LoVo (cell line): ENCODE data around the gene CCDC69.
A peak's percentile ranks its signal among the peaks of the same experiment; 100 is the strongest.
"Not testable (repeated sequence)": the region's sequence is repeated elsewhere in the genome, so short reads cannot be mapped to it uniquely, and the experiment has no call there.

Source experiments
- DNase-seq: peaks from one replicate; pipeline ENCODE4 v3.0.0-alpha.2; 2016; ENCODE audit warnings: low spot score

Gene CCDC69

DNA sequence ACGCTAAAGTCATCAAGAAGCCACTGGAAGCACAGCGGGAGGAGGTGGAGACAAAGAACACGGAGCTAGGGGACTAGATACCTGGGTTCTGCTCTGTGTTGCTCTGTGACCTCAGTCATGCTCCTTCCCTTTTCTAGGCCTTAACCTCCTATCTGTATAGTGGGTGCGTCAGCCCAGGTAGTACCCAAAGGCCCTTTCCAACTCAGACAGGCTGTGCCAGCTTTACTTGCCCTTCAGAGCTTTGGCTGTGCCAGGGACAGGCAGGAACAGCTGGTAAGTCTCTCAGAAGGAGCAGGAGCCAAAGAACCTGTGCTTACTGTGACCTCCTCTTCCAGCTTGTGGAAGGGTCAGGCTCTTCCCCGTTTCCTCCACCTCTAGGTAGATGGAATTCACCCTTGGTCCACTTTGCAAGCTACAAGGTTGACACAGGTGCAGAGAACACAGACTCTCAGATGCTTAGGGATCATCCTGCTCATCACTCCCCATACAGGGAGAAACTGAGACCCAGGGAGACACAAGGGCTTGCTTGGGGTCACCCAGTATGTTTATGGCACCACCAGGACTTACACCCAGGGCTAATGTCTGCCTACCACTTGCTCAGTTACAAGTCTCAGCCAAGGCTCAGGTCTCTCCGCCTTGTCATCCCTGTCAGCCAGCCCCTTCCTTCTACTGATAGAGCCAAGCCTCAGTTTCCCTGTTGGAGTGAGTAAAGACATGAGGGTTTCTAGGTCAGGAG, 1.7 kb downstream of the CCDC69 start:
- no peak for DNase-seq

DNA sequence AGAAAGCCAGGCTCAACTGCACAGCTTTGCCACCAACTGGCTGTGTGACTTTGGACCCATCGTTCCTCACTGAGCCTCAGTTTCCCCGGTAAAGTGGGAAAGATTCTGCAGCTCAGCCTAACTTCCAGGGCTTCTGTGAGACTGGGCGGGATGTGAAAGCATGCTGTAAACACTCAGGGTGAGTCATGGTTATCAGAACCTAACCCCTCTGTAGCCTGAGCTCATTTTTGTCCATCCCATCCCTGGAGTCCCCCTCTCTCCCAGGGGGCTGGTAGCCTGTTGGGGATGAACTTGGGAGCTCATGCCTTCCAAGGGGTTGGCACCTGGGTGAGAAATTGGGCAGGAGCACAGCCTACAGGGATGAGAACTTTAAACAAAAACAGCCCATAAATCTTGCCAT, 2.3 kb downstream of the CCDC69 start:
- DNase-seq = no peak

DNA sequence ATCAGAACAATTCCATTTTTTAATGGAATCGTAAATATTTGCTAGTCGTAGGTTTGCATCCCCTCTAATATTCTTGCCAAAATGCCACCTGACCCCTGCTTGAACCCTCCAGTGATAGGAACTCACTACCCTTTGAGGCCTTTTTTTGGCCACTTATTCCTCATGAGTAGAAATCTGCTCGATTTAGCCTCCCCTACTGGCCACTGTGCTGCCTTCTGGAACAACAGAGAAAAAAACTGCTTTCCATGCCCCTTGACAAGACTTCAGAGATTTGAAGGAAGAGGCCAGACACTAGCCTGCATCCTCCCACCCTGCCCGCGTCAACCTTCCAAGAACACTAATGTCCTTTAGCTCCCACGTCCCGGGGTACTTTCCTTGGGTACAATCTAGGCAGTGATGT, 4.1 kb downstream of the CCDC69 start:
- DNase-seq = no peak

DNA sequence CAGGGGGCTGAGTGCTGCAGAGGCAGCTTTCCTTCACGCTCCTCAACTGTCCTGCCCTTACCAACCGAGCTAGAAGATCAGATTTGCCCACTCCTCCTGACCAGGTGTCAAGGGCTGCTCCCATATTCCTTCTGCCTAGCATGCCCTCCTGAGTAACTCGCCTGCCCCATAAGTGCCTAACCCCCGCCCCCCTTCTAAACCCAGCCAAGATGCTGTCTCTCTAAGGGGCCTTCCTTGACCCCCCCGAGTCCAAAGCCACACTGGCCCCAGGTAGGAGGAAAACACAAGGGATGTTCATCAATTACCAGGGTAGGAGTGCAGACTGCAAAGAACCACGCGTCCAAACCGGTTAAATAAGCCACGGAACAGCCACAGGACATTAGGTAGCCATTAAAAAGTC, 4.8 kb downstream of the CCDC69 start:
- no peak for DNase-seq

DNA sequence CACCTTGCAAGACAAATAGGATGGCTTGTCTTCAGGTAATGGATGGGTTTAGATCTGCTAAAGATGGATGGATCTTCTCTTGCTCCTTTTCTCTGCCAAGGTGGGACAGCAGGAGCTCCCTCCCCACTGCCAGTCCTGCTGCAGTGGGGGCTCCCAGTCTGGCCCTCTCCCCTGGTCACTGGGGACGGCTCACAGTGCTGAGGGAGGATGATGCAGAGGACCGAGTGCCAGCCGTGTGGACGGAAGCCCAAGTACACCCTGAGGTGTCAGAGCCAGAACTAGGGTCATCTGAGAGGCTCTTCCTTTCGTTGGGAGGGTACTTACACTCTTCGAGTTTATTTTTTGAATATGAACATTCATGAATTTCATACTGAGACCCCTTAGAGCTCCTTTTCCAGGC, 5.7 kb downstream of the CCDC69 start:
- DNase-seq = no peak

DNA sequence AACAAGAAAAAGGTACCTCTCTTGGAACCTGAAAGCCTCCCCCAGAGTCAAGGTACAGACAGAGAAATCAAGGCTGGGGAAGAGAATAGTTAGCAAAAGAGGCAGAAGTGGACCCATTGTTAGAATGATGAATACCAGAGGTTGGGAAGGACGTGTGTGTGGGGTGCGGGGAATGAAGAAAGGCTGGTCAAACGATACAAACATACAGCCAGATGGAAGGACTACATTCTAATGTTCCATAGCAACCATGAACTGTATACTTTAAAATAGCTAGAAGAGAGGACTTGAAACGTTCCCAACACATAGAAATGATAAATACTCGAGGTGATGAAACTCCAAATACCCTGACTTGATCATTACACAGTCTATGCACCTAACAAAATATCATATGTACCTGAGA, 7.1 kb downstream of the CCDC69 start:
- DNase-seq = no peak

DNA sequence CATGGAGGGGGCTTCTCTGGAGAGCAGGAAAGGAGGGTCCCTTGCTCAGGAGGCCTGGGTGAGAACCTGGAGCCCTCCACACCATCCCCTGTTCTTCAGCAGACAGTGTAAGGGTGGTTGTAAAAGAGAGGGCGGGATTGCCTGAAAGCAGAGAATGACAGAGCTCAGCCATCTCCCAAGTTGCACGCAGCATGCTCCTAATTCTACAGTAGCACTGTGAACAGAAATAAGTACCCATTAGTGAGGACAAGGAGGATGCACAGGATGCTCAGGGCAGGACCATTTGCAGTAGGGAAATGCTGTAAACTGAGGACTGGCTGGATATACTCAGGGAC, 8.4 kb downstream of the CCDC69 start:
- no peak for DNase-seq

DNA sequence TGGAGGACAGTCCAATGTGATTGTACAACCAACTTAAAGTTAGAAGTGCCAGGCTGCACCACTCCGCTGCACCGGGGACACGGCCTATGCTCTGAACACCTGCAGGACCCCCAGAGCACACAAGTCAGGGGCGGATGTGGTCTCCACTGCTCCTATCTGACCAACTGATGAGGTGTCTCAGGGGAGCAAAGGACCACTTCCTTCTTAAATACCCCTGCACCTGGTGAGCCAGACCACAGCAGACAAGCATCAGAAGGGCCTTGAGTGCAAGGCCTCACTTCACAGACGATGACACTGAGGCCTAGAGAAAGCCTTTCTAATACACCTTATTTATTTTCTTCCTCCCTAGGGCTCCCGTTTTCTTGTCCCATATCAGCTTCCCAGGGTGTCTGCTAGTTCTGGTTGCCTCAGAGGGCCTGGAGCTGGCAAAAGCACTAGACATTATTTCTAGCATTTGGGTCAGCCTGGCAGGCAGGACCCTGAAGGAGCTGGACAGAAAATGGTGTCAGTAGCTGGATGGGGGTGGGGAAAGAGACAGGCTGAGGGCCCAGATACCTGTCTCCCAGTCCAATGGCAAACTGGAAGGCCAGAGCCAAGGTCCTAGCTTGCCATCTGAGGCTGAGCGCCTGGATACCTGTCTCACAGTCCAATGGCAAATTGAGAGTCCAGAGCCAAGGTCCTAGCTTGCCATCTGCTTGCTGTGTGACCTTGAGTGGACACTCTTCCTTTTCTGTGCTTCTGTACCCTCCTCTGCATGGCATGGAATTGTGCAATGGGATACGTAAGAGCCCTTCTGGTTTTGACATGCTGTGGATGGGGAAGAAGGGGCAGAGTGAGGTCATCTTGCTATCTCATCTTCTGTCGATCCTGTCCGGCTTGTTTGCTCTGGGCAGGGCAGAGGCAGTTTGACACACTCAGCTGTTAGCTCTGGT, 9.0 kb downstream of the CCDC69 start:
- no peak for DNase-seq

DNA sequence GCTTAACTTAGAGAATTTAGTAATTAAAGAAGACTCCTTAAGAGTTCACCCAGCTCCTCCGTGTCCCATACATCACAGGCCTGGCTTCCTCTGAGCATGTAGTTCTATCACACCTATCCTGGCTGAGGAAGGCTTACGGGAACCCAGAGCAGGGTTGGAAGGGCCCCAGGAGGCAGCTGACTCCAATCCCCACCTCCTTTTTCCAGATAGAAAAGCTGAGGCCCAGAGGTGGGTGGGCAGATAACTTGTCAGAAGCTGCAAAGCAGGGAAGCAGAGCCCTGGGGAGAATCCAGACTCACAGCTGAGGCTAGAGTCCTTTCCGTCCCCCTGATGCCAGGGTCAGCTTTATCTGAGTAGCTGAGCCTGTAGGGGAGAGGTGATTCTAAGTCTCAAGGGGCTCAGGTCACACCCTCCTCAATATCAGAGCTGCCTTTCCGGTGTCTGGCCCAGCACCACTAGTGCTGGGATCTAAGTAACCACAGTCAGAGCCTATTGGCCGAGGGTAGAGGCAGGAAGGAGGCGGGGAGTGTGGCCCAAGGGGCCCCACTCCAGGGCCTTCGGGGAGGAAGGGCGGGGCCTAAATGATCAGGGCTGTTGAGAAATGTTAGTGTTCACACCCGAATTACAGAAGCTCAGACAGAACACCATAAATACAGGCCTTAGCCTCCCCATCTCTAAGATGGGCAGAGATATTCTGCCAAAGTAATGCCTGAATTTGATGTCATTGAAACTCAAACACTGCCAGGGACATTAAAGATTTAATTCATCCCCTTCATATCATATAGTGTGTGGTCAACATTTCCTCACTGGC, 9.9 kb downstream of the CCDC69 start:
- no peak for DNase-seq

DNA sequence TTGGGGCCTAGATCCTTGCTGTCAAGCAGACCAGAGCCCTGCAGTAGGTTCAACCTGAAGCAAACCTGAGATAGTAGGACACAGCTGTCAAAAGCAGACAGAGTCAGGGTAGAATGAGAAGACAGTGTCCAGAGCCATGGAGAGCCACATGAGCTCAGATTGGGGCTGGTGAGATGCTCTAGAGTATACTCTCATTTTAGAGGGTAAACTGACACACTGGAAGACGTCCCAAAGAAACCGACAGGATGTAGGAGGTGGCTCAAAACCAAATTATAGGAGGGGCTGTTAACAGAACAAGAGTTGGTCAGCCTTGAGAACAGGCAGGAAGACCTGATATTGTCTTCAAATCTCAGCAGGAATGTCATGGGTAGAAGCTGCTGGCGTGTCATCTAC, 11.5 kb downstream of the CCDC69 start:
- DNase-seq = no peak

DNA sequence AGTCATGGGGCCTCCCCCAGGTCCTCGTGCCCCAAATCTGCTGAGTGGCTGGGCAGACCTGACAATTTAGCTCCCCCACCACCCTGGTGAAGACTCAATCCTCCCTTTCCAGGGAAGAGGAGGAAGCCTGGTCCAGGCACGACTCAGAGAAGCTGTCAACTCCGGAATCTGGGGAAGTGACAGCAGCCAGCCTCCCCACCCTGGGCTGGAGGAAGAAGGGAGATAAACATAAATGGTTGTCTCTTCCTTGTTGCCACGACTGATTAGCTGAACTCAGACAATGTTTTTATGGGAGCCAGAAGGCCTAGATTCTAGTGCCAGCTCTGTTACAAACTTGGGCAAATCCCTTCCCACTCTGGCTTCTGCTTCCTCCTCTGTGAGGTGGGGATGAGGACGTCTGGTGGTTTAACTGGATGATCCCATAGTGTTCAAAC, 15.4 kb downstream of the CCDC69 start:
- no peak for DNase-seq

DNA sequence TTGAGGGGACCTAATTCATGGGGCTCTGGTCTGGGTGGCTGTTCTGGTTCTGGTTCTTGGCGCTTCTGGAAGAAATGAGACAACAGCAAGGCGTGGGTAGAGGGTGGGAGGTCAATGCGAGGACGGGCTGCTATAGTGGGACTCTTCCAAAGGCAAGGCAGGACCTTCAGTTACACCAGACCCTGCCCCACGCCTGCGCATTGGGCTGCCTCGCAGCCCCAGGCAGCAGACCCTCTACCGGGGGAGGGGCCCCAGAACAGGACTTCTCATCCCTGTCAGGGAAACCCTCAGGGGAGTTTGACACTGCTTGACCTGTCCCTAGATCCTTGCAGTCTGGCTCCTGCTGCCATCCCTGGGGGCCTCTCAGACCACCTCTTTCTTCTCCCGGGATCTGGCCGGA, 18.5 kb downstream of the CCDC69 start:
- DNase-seq = no peak

DNA sequence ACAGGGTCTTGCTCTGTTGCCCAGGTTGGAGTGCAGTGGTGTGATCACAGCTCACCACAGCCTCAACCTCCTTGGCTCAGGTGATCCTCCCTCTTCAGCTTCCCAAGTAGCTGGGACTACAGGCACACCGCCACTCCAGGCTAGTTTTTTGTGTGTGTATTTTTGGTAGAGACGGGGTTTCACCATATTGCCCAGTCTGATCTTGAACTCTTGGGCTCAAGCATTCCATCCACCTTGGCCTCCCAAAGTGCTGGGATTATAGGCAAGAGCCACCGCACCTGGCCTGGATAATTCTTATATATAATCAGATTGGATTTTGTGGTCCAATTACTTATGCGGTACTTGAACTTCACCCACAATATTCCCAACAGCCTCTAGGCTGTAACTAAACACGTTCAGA, 19.8 kb downstream of the CCDC69 start:
- no peak for DNase-seq

DNA sequence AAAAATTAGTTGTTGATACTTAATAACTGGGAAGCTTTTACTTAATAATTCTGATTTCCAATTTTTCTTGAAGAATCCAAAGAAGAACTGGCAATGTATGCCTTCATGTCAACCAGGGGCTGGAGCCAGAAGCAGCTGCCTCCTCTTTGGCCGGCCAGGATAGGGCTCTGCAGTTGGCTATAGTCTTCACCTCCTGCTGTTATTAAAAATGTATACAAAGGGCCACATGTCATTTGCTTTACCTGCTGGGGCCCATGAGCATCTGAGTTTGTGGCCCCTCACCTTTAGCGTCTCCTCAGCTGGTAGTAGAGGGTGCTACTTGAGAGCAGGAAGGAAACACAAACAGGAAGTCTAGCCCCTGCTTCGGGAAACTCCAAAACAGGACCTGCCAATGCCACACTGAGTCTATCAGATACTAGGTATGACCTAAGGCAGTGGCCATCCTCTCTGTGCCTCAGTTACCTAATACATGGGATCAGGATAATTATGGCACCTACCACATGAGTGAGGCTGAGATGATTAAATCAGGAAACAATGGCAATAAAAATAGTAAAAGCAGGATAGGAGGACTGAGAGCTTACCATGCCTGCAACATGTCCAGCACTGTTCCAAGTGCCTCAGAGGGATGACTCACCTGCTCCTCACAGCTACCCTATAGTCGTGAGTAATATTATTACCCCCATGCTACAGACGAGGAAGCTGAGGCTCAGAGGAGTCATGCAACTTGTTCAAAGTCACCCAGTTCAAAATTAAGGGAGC, 21.3 kb downstream of the CCDC69 start:
- DNase-seq = peak; percentile 85

DNA sequence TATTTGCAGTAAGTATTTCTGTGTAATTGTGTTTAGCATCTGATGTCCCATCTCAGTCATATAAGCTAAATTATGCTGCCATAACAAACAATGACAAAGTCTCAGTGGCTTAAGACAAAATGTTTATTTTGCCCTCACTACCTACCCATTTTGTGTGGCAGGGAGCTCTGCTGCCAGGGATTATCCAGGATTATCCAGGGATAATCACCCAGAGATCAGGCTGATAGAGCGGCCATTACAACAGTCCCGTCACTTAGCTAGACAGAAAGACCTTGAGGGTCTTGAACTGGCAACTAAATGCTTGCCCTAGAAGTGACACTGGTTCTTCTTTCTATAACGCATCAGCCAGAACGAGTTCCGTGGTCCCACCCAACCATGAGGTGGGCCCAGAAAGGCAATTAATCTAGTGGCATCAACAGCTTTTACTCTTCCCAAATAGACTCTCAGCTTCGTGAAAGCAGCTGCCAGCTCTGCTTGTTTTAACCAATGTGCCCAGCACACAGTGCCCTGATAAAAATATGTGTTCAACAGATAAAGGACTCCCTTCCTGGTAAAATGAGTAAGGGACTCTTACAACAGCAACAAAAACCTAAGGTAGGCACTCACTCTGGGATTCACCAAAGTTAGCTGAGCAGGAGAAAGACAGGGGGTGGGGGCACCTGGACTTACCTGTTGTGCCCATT, 22.8 kb downstream of the CCDC69 start:
- no peak for DNase-seq

DNA sequence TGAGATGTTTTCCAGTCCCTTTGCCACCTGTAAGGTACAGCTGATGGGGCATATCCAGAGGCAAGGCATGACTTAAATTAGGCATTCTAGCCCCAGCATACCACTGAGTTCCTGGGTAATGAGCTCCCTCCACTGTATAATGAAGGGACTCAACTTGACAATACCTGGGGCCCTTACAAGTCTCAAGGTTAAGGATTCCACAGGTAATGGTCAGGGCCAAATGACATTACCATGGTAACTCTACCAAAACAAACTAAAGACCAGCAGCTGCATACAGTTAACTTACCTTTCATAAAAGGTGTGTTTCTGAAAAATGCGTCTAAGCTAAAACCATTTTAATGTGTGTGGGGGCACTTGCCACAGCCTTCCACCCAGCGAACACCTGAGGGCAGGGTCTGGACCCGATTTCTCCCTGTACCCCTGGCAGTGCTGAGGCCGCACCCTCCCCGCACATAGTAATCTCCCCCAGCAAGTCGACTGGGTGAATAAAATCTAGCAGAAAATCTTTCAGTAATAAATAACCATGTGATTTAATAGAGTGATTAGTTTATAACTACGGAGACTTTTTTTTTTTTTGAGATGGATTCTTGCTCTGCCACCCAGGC, 24.2 kb downstream of the CCDC69 start:
- DNase-seq = no peak

DNA sequence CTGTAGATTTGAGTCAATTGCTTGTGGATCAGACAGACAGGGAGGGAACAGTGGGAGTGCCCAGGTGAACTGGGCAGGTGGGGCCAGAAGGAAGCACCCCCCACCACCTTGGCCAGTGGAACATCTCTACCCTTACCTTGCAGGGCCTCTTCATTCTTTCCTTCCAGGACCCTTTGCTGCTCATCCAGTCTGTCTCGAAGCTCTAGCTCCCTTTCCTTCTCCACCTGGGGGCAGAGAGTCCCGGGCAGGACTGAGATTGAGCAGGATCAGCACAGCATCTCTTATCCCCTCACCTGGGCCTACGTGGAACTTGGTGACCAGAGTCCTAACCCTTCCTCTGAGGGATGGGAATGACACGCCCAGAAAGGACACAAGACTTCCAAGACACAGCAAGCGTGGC, 25.0 kb downstream of the CCDC69 start:
- no peak for DNase-seq

DNA sequence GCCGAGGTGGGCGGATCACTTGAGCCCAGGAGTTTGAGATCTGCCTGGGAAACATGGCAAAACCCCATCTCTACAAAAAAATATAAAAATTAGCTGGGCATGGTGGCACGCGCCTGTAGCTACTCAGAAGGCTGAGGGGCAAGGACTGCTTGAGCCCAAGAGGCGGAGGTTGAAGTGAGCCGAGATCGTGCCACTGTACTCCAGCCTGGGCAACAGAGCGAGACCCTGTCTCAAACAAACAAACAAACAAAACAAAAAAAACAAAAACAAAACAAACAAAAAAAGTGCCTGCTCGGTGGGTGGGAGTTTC, 26.6 kb downstream of the CCDC69 start:
- DNase-seq = not testable (repeated sequence)

DNA sequence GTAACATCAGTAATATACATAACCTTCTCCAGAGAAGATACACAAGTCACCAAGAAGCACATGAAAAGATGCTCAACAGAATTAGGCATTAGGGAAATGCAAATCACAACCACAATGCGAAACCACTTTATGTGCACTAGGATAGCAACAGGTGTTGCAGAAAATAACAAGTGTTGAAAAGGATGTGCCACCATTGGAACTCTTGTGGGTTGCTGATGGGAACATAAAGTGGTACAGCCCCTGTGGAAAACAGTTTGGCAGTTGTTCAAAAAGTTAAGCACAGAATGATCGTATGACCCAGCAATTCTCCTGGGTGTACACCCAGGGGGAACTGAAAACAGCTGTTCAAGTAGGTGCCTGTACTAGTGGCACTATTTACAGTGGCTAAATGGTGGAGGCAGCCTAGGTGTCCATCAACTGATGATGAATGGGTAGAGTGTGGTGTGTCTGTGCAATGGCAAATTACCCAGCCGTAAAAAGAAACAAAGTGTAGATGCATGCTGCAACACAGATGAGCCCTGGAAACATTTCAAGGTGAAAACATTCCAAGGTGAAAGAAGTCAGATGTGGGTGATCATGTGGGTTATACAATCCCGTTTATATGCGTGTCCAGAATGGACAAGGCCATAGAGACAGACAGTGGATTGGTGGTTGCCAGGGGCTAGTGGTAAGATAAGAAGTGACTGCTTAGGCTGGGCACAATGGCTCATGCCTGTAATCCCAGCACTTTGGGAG, 27.2 kb downstream of the CCDC69 start:
- no peak for DNase-seq

DNA sequence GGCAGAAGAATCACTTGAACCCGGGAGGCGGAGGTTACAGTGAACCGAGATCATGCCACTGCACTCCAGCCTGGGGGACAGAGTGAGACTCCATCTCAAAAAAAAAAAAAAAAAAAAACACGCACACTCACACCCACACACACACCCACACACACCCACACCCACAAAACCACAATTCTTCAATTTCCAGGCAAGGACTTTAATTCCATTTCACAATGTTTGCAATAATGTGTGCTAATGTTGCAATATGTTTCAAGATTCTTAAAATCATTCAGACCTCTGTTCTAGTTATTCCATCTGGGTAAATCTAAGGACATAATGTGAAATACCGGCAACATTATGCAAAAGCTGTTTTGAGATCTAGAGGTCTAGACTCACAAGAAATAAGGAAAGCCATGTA, 28.3 kb downstream of the CCDC69 start:
- no peak for DNase-seq
